Upper lobe of left lung (tissue), 4 donors: ENCODE measurements around the gene EIF3B.

Experiments used
- CTCF ChIP-seq, 6 experiments: fragments of 450-650 bp in 4 of 6; fragments of 200-600 bp in 2 of 6; sonication (generic) in 2 of 6; IDR thresholded peaks; one replicate each; pipeline ENCODE4 v1.5.1; 2016 to 2019; ENCODE audit warnings: antibody characterized with exemption in 6 of 6
- POLR2A ChIP-seq, 4 donors: fragments of 450-650 bp; IDR thresholded peaks; one replicate each; pipeline ENCODE4 v1.5.1; 2016 to 2017; ENCODE audit warnings: antibody characterized with exemption in 4 of 4, mild to moderate bottlenecking in 2 of 4
- POLR2AphosphoS5 ChIP-seq, 2 donors: sonication (generic); formaldehyde crosslinking; IDR thresholded peaks; one replicate each; pipeline ENCODE4 v1.5.1; 2017; ENCODE audit warnings: antibody characterized with exemption in 2 of 2

- TF ChIP-seq POLR2AphosphoS5 (IDR thresholded peaks at IDR 0.05) (no peak), CTCF (IDR thresholded peaks at IDR 0.05) (no peak), POLR2A (IDR thresholded peaks at IDR 0.05) (no peak)
Observed at GRCh38 chr7:2417981-2418481, 63.4 kb downstream of the EIF3B start.
